ENCODE results near the gene LMX1B.

DNA sequence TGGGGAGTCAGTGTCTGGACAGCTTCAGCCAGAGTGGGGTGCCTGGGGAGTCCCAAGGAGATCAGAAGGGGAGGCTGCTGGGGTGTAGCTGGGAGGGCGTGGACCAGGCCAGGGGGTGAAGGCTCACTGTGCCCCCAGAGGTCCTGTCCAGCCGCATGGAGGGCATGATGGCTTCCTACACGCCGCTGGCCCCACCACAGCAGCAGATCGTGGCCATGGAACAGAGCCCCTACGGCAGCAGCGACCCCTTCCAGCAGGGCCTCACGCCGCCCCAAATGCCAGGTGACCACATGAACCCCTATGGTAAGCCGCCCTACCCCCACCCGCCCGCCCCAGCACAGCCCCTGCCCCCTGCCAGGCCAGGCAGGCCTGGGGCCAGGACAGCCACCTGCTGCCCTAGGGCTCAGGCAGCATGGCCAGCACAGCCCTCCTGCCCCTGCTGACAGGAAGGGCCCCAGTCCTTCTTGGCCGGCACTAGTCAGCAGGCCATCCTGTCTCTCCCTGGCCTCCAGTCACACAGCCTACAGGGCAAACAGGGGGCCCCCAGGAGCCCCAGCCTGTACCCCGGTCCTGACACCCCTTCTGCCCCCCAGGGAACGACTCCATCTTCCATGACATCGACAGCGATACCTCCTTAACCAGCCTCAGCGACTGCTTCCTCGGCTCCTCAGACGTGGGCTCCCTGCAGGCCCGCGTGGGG is 82.1 kb downstream of the LMX1B start:
- TF ChIP-seq, protein P1, sequence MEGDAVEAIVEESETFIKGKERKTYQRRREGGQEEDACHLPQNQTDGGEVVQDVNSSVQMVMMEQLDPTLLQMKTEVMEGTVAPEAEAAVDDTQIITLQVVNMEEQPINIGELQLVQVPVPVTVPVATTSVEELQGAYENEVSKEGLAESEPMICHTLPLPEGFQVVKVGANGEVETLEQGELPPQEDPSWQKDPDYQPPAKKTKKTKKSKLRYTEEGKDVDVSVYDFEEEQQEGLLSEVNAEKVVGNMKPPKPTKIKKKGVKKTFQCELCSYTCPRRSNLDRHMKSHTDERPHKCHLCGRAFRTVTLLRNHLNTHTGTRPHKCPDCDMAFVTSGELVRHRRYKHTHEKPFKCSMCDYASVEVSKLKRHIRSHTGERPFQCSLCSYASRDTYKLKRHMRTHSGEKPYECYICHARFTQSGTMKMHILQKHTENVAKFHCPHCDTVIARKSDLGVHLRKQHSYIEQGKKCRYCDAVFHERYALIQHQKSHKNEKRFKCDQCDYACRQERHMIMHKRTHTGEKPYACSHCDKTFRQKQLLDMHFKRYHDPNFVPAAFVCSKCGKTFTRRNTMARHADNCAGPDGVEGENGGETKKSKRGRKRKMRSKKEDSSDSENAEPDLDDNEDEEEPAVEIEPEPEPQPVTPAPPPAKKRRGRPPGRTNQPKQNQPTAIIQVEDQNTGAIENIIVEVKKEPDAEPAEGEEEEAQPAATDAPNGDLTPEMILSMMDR (IDR thresholded peaks at IDR 0.05): no peak
- no peak for TF ChIP-seq POLR2A (IDR thresholded peaks at IDR 0.05)
